ENCODE results near the gene DPP6.

The DPP6 gene

GRCh38 chr7:154473360-154473759 lies 421.2 kb downstream of the DPP6 start:
- TF ChIP-seq CTCF (IDR thresholded peaks at IDR 0.05; ENCODE audit: low read depth, low read length, missing control alignments): no peak
- DNase-seq (ENCODE audit: low read depth): no peak
- H3K4me3 ChIP-seq (ENCODE audit: low read depth, low read length): no peak overlapping the region

- H3K4me3 ChIP-seq (ENCODE audit: low read depth, low read length): no peak overlapping the region
- no peak for DNase-seq (ENCODE audit: low read depth)
- no peak for TF ChIP-seq CTCF (IDR thresholded peaks at IDR 0.05; ENCODE audit: low read depth, low read length, missing control alignments)
These were observed 422.8 kb downstream of the DPP6 start for GRCh38 chr7:154474903-154475520.

- DNase-seq (ENCODE audit: low read depth): no peak
- TF ChIP-seq CTCF (IDR thresholded peaks at IDR 0.05; ENCODE audit: low read depth, low read length, missing control alignments): no peak
- no peak overlapping the region for H3K4me3 ChIP-seq (ENCODE audit: low read depth, low read length)
These were observed 423.7 kb downstream of the DPP6 start for GRCh38 chr7:154475864-154476263.

GRCh38 chr7:154480817-154481216 lies 428.6 kb downstream of the DPP6 start:
- no peak for DNase-seq (ENCODE audit: low read depth)
- no peak for TF ChIP-seq CTCF (IDR thresholded peaks at IDR 0.05; ENCODE audit: low read depth, low read length, missing control alignments)

GRCh38 chr7:154482863-154483262 lies 430.7 kb downstream of the DPP6 start:
- no peak for TF ChIP-seq CTCF (IDR thresholded peaks at IDR 0.05; ENCODE audit: low read depth, low read length, missing control alignments)
- DNase-seq (ENCODE audit: low read depth): no peak
- H3K4me3 ChIP-seq (ENCODE audit: low read depth, low read length): no peak overlapping the region

More at GRCh38 chr7:154480817-154481216, 428.6 kb downstream of the DPP6 start:
- no peak overlapping the region for H3K4me3 ChIP-seq (ENCODE audit: low read depth, low read length)

GRCh38 chr7:154484406-154484805 lies 432.2 kb downstream of the DPP6 start:
- TF ChIP-seq CTCF (IDR thresholded peaks at IDR 0.05; ENCODE audit: low read depth, low read length, missing control alignments): no peak
- DNase-seq (ENCODE audit: low read depth): no peak
- no peak overlapping the region for H3K4me3 ChIP-seq (ENCODE audit: low read depth, low read length)

- H3K4me3 ChIP-seq (ENCODE audit: low read depth, low read length): no peak overlapping the region
- no peak for TF ChIP-seq CTCF (IDR thresholded peaks at IDR 0.05; ENCODE audit: low read depth, low read length, missing control alignments)
- no peak for DNase-seq (ENCODE audit: low read depth)
These were observed 432.7 kb downstream of the DPP6 start for GRCh38 chr7:154484943-154485342.
